Choroid plexus epithelial cell (primary cell): ENCODE data around the gene CLDN19.

Experiments used
- DNase-seq: peaks from one replicate; pipeline ENCODE4 v3.0.0-alpha.2; 2010; ENCODE audit warnings: low read depth
- H3K4me3 ChIP-seq: 2 replicates; pipeline ENCODE4 v1.5.1; 2011; ENCODE audit warnings: low read depth, mild to moderate bottlenecking, control low read depth, low read length, moderate library complexity
- CTCF ChIP-seq: conservative IDR thresholded peaks from 2 replicates; pipeline ENCODE4 v1.5.1; 2011; ENCODE audit warnings: low read depth, mild to moderate bottlenecking, control low read depth, inconsistent platforms, low read length, moderate library complexity

The CLDN19 gene

GRCh38 chr1:42744148-42744413, 4.0 kb upstream of the CLDN19 start:
- no peak for TF ChIP-seq CTCF
- DNase-seq, result no peak
- H3K4me3 ChIP-seq, result no peak overlapping the region

GRCh38 chr1:42743317-42744147, 3.5 kb upstream of the CLDN19 start:
- TF ChIP-seq CTCF, result no peak

GRCh38 chr1:42742617-42743316, 2.7 kb upstream of the CLDN19 start:
- H3K4me3 ChIP-seq, result no peak overlapping the region
- DNase-seq, result no peak
- no peak for TF ChIP-seq CTCF

More at GRCh38 chr1:42743317-42744147, 3.5 kb upstream of the CLDN19 start:
- DNase-seq, result no peak
- H3K4me3 ChIP-seq, result no peak overlapping the region

DNA sequence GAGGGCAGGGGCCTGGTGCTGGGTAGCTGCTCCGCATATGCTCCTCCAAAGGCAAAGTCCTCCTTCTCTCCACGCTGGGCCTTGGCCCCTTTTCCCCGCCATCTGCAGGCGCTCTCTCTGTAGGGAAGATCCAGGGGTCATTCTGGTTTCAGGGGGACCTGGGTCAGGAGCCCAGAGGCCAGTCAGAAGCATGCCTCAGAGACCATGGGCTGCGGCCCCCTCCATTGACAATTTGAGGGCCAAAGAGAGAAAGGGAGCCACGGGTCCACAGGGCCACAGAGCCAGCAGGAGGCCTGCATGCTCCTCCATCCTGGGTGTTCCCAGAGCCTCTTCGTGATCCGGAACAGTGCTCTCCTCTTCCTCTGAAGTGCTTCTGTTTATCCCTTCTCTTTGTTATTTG, 2.1 kb upstream of the CLDN19 start:
- TF ChIP-seq CTCF, result no peak
- no peak for DNase-seq

GRCh38 chr1:42741706-42742105, 1.7 kb upstream of the CLDN19 start:
- no peak overlapping the region for H3K4me3 ChIP-seq
- no peak for DNase-seq
- no peak for TF ChIP-seq CTCF

More for the DNA sequence above, 2.1 kb upstream of the CLDN19 start:
- H3K4me3 ChIP-seq, result no peak overlapping the region

DNA sequence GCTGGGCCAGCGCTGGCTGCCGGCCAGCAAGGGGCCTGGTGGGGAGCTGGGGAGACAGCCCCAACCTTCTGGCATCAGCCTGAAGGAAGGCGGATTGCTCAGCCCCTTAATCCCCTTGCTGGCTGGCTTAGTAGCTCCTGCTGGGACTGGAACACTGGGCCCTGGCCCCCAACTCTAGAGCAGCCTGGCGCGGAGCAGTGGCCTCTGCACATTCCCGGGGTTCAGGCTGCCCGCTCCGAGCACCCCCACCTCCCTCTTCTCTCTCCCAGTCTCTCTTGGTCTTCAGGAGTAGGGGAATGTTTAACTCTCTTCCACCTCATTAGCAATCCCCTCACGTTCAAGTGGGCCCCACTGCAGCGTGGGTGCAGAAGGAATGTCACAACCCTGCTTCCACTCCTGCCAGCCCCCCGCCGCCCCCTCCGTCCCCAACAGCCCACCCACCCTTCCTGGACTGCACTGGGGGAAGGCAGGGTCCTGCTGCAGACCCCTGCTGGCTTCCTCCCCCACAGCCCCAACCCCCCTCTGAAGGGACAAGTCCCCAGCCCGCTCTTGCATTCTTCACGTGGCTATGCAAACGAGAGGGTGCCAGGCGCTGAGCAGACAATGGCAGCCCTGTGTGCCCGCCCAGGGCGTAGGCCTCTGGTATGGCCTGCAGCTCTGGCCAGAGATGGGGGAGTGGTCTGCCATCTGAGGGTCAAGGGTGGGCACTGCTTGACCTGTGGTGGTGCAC, 980 bp upstream of the CLDN19 start:
- DNase-seq, result no peak
- no peak for TF ChIP-seq CTCF
- no peak overlapping the region for H3K4me3 ChIP-seq
